Activated CD4-positive, alpha-beta T cell treated with anti-CD3 and anti-CD28 coated beads, Interleukin-2, amount 10 ng/mL, durations not matched to agents 7 days and 5 days (primary cell): Measurements from ENCODE around the gene CUL4A. TPM values are rescaled to one million over a fixed set of nuclear protein-coding genes. Genes with fewer than 3 reads are reported as not detected.
A peak's percentile ranks its signal among the peaks of the same experiment; 100 is the strongest.

Experiments used
- CTCF ChIA-PET: fragments of 350-600 bp; sonication (Branson Sonifier 250); formaldehyde crosslinking; loops from one replicate; lab custom pipeline; 2021; ENCODE audit warnings: antibody characterized with exemption; lab: Charles Lee
- POLR2A ChIA-PET: fragments of 350-600 bp; sonication (Branson Sonifier 250); formaldehyde crosslinking; loops from one replicate; lab custom pipeline; 2021; ENCODE audit warnings: antibody characterized with exemption; lab: Charles Lee
- DNase-seq: peaks from one replicate; pipeline ENCODE4 v3.0.0-alpha.2; 2020
- H3K27ac Mint-ChIP-seq: one replicate; pipeline ENCODE4 v1.8.0; 2021; ENCODE audit warnings: mild to moderate bottlenecking, moderate library complexity, mixed read lengths
- H3K27me3 Mint-ChIP-seq: one replicate; pipeline ENCODE4 v1.8.0; 2021; ENCODE audit warnings: mixed read lengths
- H3K36me3 Mint-ChIP-seq: one replicate; pipeline ENCODE4 v1.8.0; 2021; ENCODE audit warnings: low read depth, mixed read lengths
- H3K4me1 Mint-ChIP-seq: one replicate; pipeline ENCODE4 v1.8.0; 2021; ENCODE audit warnings: mixed read lengths
- H3K4me3 Mint-ChIP-seq: one replicate; pipeline ENCODE4 v1.8.0; 2021; ENCODE audit warnings: mild to moderate bottlenecking, moderate library complexity, mixed read lengths
- H3K9me3 Mint-ChIP-seq: one replicate; pipeline ENCODE4 v1.8.0; 2021; ENCODE audit warnings: mixed read lengths
- total RNA-seq, 2 experiments: library from RNA; stranded (reverse); gene quantifications; one replicate each; pipeline ENCODE4 v1.2.3, GENCODE V29; 2021

The CUL4A gene
- total RNA-seq, 2 experiments from 2014 or later, result 81.2 to 84.6 TPM

GRCh38 chr13:113292021-113292862 is 82.8 kb downstream of the CUL4A start:
- CTCF ChIA-PET, result interaction anchor here (0.6 kb wide), 1 partner anchor 44 kb away, joined by 4 read pairs; no protein-coding TSS in a partner anchor
- Mint-ChIP-seq H3K36me3 (peaks cover 5% of the 10 kb centered on the region), H3K4me3 (peak overlapping the region; percentile 36), H3K27me3 (peaks cover 61% of the 10 kb centered on the region), H3K4me1 (peaks cover 21% of the 10 kb centered on the region), H3K27ac (no peak overlapping the region), H3K9me3 (no peaks in the 10 kb centered on the region)
- POLR2A ChIA-PET, result no interaction called here
- no peak for DNase-seq

- Mint-ChIP-seq H3K27ac (no peak overlapping the region), H3K36me3 (peaks cover 9% of the 10 kb centered on the region), H3K4me3 (no peak overlapping the region), H3K27me3 (peaks cover 55% of the 10 kb centered on the region), H3K9me3 (no peaks in the 10 kb centered on the region), H3K4me1 (peaks cover 33% of the 10 kb centered on the region)
- no peak for DNase-seq
- POLR2A ChIA-PET, result no interaction called here
- CTCF ChIA-PET, result no interaction called here
Observed at GRCh38 chr13:113293686-113294085, 84.3 kb downstream of the CUL4A start.

GRCh38 chr13:113295776-113296175 is 86.4 kb downstream of the CUL4A start:
- Mint-ChIP-seq H3K4me3 (peak overlapping the region; percentile 94), H3K4me1 (peaks cover 39% of the 10 kb centered on the region), H3K36me3 (peaks cover 10% of the 10 kb centered on the region), H3K27ac (peak overlapping the region; percentile 98), H3K27me3 (peaks cover 36% of the 10 kb centered on the region), H3K9me3 (no peaks in the 10 kb centered on the region)
- no peak for DNase-seq
- ChIA-PET CTCF (no interaction called here), POLR2A (no interaction called here)

GRCh38 chr13:113296823-113297369 is 87.5 kb downstream of the CUL4A start, which contains the start of gene LAMP1:
TSS of gene LAMP1 (plus strand) at chr13:113297239. CDS start at chr13:113297435, 196 bp downstream.
- Mint-ChIP-seq H3K4me3 (peak within 1 kb of the TSS; percentile 96), H3K27ac (peak within 1 kb of the TSS; percentile 98), H3K9me3 (no peaks in the 10 kb centered on the region), H3K4me1 (peaks cover 37% of the 10 kb centered on the region), H3K27me3 (peaks cover 28% of the 10 kb centered on the region), H3K36me3 (peaks cover 10% of the 10 kb centered on the region)
- ChIA-PET POLR2A (no interaction called here), CTCF (interaction anchor here (0.8 kb wide), 1 partner anchor 354 kb away, joined by 3 read pairs; no protein-coding TSS in a partner anchor)
- DNase-seq, result peak; percentile 98

- Mint-ChIP-seq H3K36me3 (peaks cover 10% of the 10 kb centered on the region), H3K4me3 (peak overlapping the region; percentile 96), H3K9me3 (no peaks in the 10 kb centered on the region), H3K27ac (peak overlapping the region; percentile 97), H3K27me3 (peaks cover 22% of the 10 kb centered on the region), H3K4me1 (peaks cover 30% of the 10 kb centered on the region)
- CTCF ChIA-PET, result interaction anchor here (0.8 kb wide), 1 partner anchor 354 kb away, joined by 3 read pairs; no protein-coding TSS in a partner anchor
- POLR2A ChIA-PET, result interaction anchor here (0.6 kb wide), 1 partner anchor 55 kb away, joined by 4 read pairs; no protein-coding TSS in a partner anchor
- peak; percentile 56 for DNase-seq
Observed at GRCh38 chr13:113297370-113298042, 88.1 kb downstream of the CUL4A start.

- ChIA-PET POLR2A (interaction anchor here (0.6 to 0.8 kb wide), 2 partner anchors 11 to 54 kb away, joined by 3 to 4 read pairs; no protein-coding TSS in a partner anchor), CTCF (interaction anchor here (0.6 kb wide), 1 partner anchor 11 kb away, joined by 3 read pairs; no protein-coding TSS in a partner anchor)
- no peak for DNase-seq
- Mint-ChIP-seq H3K27ac (peak overlapping the region; percentile 97), H3K36me3 (peaks cover 10% of the 10 kb centered on the region), H3K4me1 (peaks cover 28% of the 10 kb centered on the region), H3K27me3 (peaks cover 16% of the 10 kb centered on the region), H3K9me3 (no peaks in the 10 kb centered on the region), H3K4me3 (peak overlapping the region; percentile 96)
Observed at GRCh38 chr13:113298043-113298945, 88.9 kb downstream of the CUL4A start.

GRCh38 chr13:113299951-113300350 is 90.5 kb downstream of the CUL4A start:
- H3K36me3 Mint-ChIP-seq, result peaks cover 10% of the 10 kb centered on the region
- no peak overlapping the region for H3K27ac Mint-ChIP-seq
- CTCF ChIA-PET, result no interaction called here
- no peaks in the 10 kb centered on the region for H3K9me3 Mint-ChIP-seq
- peaks cover 34% of the 10 kb centered on the region for H3K4me1 Mint-ChIP-seq
- POLR2A ChIA-PET, result no interaction called here
- H3K27me3 Mint-ChIP-seq, result peaks cover 4% of the 10 kb centered on the region
- H3K4me3 Mint-ChIP-seq, result no peak overlapping the region
- DNase-seq, result no peak

- Mint-ChIP-seq H3K27me3 (no peaks in the 10 kb centered on the region), H3K9me3 (no peaks in the 10 kb centered on the region), H3K4me1 (peaks cover 24% of the 10 kb centered on the region), H3K36me3 (peaks cover 7% of the 10 kb centered on the region), H3K27ac (no peak overlapping the region), H3K4me3 (no peak overlapping the region)
- ChIA-PET POLR2A (no interaction called here), CTCF (no interaction called here)
- DNase-seq, result no peak
Observed at GRCh38 chr13:113302986-113303385, 93.6 kb downstream of the CUL4A start.

- H3K4me1 Mint-ChIP-seq, result peaks cover 14% of the 10 kb centered on the region
- ChIA-PET CTCF (no interaction called here), POLR2A (interaction anchor here (0.7 kb wide), 1 partner anchor 361 kb away, joined by 4 read pairs; no protein-coding TSS in a partner anchor)
Observed at GRCh38 chr13:113304121-113304520, 94.7 kb downstream of the CUL4A start.

GRCh38 chr13:113305208-113305607 is 95.8 kb downstream of the CUL4A start:
- no peak for DNase-seq
- Mint-ChIP-seq H3K27ac (no peak overlapping the region), H3K4me3 (no peak overlapping the region), H3K36me3 (peaks cover 7% of the 10 kb centered on the region), H3K4me1 (peaks cover 12% of the 10 kb centered on the region), H3K27me3 (no peaks in the 10 kb centered on the region), H3K9me3 (no peaks in the 10 kb centered on the region)
- ChIA-PET CTCF (interaction anchor here (1.5 kb wide), 1 partner anchor 15 kb away, joined by 3 read pairs; no protein-coding TSS in a partner anchor), POLR2A (no interaction called here)

More at GRCh38 chr13:113304121-113304520, 94.7 kb downstream of the CUL4A start:
- no peaks in the 10 kb centered on the region for H3K27me3 Mint-ChIP-seq
- DNase-seq, result no peak
- peaks cover 2% of the 10 kb centered on the region for H3K36me3 Mint-ChIP-seq
- no peaks in the 10 kb centered on the region for H3K9me3 Mint-ChIP-seq
- no peak overlapping the region for H3K27ac Mint-ChIP-seq
- H3K4me3 Mint-ChIP-seq, result no peak overlapping the region

- POLR2A ChIA-PET, result no interaction called here
Observed at GRCh38 chr13:113307491-113307890, 98.1 kb downstream of the CUL4A start.

More at GRCh38 chr13:113307491-113307890, 98.1 kb downstream of the CUL4A start:
- no peaks in the 10 kb centered on the region for H3K9me3 Mint-ChIP-seq
- peaks cover 10% of the 10 kb centered on the region for H3K36me3 Mint-ChIP-seq
- H3K4me1 Mint-ChIP-seq, result peaks cover 8% of the 10 kb centered on the region
- no peak overlapping the region for H3K4me3 Mint-ChIP-seq
- CTCF ChIA-PET, result no interaction called here
- DNase-seq, result no peak
- H3K27ac Mint-ChIP-seq, result no peak overlapping the region
- no peaks in the 10 kb centered on the region for H3K27me3 Mint-ChIP-seq
